Muscle of arm (tissue), 12 donors: ENCODE results near the gene EPB41L4B. TPM values are rescaled to one million over a fixed set of nuclear protein-coding genes. Genes with fewer than 3 reads are reported as not detected.
"Not testable (repeated sequence)": the region's sequence is repeated elsewhere in the genome, so short reads cannot be mapped to it uniquely, and the experiment has no call there.

ENCODE experiments used
- DNase-seq: peaks from one replicate; pipeline ENCODE4 v3.0.0-alpha.2; 2013
- polyA plus RNA-seq, 12 donors: library from polyadenylated mRNA; unstranded; fragments of 120-200 nt; gene quantifications; one replicate each; pipeline ENCODE4 v1.2.1, GENCODE V29; 2013; ENCODE audit not compliant: insufficient read length in 12 of 12

EPB41L4B gene
- polyA plus RNA-seq, 12 donors: 6.5 to 17.4 (median 10.4) TPM; not detected in 1

- DNase-seq: no peak
These were observed 154.6 kb downstream of the EPB41L4B start for GRCh38 chr9:109166171-109166770.

DNA sequence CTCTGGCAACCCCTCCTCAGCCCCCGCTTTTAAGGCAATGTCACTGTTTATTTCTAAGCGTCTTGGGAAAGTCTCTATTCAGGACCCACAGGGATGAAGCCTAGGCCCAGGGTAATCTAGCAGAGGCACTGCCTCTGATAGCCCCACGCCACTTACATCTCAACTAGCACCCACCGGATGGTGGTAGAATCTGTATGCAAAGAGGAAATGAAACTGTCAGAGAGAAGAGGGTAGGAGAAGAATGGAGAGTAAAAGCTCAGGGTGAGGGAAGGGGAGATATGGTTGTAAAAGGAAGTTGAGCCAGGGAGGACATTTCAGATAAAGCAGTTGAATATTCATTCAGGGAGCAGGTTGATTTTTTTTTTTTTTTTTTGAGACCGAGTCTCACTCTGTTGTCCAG, 156.8 kb downstream of the EPB41L4B start:
- no peak for DNase-seq

DNA sequence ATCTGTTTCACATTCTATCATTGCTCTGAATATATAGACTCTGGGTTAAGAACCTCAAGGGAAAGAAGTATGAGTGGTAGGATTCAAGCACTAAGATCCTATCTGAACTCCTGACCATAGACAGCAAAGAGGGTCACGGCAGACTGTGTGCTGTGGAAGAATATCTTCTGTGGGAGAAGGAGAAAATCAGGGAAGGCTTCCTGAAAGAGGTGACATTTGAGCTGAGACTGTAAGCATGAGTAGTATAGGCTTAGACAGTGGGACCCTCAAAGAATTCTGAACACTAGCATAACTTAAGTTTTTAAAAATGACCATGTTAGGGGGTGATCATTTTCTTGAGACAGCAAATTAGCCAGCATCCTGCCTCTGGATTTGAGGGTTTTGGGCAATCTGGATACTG, 157.7 kb downstream of the EPB41L4B start:
- DNase-seq: no peak

- no peak for DNase-seq
These were observed 158.2 kb downstream of the EPB41L4B start for GRCh38 chr9:109162677-109163076.

DNA sequence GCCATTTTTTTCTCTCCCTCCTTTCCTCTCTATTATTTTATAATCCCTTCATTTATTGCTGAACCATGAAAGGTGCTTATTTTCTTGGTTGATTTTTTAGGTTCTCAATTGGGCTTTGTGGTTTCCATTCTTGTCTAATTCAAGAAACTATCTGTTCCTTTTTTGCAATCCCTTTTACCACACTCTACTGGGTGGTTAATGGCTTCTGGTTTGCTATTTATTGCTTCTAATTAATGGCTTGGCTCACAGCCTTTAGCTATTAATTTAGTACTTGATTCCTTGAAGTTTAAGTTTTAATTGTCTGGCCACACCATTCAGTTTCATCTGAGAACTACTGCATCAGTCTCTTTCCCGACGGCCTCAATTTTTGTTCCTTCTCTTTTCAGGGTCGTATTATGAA, 159.4 kb downstream of the EPB41L4B start:
- DNase-seq: no peak

- no peak for DNase-seq
These were observed 161.3 kb downstream of the EPB41L4B start for GRCh38 chr9:109159583-109159982.

- no peak for DNase-seq
These were observed 162.2 kb downstream of the EPB41L4B start for GRCh38 chr9:109158651-109159050.

DNA sequence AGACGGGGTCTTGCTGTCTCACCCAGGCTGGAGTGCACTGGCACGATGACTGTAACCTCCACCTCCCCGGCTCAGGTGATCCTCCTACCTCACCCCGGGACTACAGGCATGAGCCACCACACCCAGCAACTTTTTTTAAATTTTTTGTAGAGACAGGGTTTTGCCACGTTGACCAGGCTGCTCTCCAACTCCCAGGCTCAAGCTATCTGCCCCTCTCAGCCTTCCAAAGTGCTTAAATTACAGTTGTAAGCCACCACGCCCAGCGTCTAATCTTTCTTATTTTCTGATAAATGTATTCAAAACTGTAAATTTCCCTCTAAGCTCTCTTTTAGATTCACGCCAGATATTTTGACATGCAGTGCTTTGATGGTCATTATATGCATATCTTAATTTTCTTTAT, 164.2 kb downstream of the EPB41L4B start:
- no peak for DNase-seq

- no peak for DNase-seq
These were observed 169.8 kb downstream of the EPB41L4B start for GRCh38 chr9:109150925-109151545.

DNA sequence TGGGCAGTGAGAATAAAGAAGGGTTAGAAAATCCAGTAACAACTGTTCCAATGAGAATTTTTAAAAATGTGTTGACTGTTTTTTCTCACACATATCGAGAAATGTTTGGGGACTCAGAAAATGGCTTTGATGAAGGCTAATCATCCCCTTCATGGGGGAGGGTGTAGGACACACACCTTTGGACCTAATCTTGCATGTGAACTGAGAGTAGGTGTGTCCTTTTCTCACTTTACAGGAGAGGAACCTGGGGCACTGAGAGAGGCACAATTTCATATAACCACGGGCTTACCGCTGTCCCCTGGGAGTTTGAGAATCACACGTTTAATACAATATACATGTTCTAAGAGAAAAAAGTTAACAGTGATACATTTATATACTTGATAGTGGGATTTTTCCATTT, 171.1 kb downstream of the EPB41L4B start:
- no peak for DNase-seq

DNA sequence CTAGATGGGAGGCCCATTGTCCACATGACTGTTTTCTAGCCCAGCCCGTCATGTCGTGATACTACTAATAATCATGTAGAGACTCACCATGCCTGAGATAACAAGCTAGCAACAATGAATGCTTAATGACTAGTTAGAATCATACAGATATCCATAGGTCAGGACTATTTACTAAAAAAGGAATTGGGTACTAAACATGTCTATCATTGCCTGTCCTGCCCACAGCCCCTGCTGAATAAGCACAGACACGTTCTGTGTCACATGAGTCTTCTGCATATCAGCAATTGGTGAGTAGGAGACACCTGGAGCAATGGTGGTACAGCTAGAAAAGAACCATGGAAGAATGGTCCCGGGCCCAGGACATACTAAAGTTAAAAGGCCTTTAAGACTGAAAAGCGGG, 171.8 kb downstream of the EPB41L4B start:
- DNase-seq: no peak

- no peak for DNase-seq
These were observed 175.8 kb downstream of the EPB41L4B start for GRCh38 chr9:109145051-109145450.

GRCh38 chr9:109143881-109144562, 176.8 kb downstream of the EPB41L4B start:
- DNase-seq: no peak

DNA sequence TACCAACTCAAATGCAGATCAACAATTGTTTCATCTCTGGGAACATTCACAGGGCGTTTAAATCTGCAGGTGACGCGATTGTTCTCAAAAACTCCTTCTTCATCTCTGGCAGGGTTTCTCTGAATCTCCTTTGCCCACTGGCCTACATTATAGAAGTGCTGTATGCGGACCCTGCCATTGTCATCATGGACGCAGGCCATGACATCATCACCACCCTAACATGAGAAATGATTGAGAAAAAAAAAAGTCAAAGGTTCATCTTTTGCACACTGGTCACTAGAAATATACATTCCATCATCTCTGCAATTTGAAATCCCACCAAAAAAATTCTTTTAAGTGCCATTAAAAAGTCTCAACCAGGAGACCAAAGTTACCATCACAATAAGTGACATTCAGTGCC, 179.5 kb downstream of the EPB41L4B start:
- no peak for DNase-seq

- DNase-seq: no peak
These were observed 181.0 kb downstream of the EPB41L4B start for GRCh38 chr9:109139851-109140250.

GRCh38 chr9:109138421-109138820, 182.4 kb downstream of the EPB41L4B start:
- no peak for DNase-seq

DNA sequence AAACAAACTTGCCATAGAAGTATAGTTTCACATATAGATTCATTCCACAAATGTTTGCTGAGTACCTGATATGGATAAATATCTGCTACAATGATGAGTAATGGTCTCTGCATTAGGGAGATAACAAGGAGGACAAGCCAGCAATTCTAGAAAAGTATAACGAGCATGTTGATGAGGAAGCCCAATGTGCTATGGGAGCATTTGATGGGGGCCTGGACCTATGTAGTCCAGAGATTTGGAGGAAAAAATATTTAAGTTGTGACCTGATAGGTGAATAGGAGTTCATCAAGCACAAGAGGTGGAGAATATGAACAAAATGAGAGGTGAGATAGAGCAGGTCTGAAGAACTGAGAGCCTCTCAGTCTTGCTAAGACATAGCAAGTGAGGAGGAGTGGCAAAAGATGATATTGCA, 186.7 kb downstream of the EPB41L4B start:
- DNase-seq: no peak

- DNase-seq: no peak
These were observed 187.3 kb downstream of the EPB41L4B start for GRCh38 chr9:109133533-109133932.

GRCh38 chr9:109132567-109133021, 188.3 kb downstream of the EPB41L4B start:
- DNase-seq: no peak

DNA sequence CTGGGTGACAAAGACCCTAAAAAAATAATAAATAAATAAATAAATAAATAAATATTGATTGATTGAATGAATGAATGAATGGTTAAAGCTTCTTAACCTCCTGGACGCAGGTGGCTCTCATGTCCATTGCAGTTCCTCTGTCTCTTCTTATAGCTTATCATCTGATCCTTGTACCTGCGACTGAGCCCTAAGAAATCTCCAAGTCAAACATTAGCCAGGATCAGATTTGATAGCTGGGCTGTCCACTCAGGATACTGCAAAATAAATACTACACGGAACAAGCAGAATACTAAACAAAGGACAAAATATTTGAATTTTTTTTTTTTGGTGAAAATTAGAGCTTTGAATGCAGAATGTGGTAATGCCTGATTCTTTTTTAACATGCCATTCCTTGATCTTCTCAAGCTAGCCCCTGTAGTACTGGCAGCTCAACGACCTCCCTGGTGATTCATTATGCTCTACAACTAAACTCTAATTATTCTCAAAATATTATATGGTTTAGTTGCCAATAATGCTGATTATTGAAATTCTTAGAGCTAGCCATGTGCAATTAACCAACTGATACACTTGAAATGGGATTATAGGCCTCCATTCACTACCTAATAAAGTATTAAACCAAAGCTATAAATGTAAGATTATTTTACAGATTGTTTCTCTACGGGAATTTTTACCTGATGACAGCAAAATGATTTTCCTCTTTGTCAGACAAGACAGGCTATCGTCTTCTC, 191.2 kb downstream of the EPB41L4B start:
- no peak for DNase-seq

DNA sequence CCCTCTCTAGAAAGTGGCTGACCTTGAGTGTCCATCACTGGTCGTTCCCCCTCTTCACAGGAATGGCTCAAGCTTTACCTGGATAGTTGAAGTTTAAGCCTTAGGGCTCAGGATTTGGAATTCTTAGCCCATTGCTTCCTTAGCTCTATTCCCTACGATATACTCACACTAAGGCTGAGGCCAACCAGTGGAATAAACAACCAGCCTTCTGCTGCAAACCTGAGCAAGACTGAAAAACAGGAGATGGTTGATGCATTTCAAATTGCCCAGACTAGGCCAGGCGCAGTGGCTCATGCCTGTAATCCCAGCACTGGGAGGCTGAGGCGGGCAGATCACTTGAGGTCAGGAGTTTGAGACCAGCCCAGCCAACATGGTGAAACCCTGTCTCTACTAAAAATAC, 194.2 kb downstream of the EPB41L4B start:
- DNase-seq: not testable (repeated sequence)

- DNase-seq: no peak
These were observed 196.7 kb downstream of the EPB41L4B start for GRCh38 chr9:109124121-109124520.
